Pancreas (tissue), 10 donors: ENCODE measurements around the gene NDUFS7. TPM values are rescaled to one million over a fixed set of nuclear protein-coding genes. Genes with fewer than 3 reads are reported as not detected.
A peak's percentile ranks its signal among the peaks of the same experiment; 100 is the strongest.

Source experiments
- ATAC-seq, 4 donors: fragments of 200-7000 bp; cut with Tn5 transposase; one replicate each; pipeline versions ENCODE4 v1.8.0 to v1.9.1; 2020; ENCODE audit warnings: mild to moderate bottlenecking in 4 of 4, moderate library complexity in 4 of 4
- DNase-seq, 6 donors: peaks; one replicate each; pipeline ENCODE4 v3.0.0-alpha.2; 2020
- FAIRE-seq: peaks from 2 replicates; lab custom pipeline; 2012; peaks lifted over from hg19 to GRCh38; lab: Jason Lieb, UNC
- H3K27ac ChIP-seq, 4 donors: fragments of 200-600 bp; sonication (generic); 1 replicate in 3 of 4; 2 replicates in 1 of 4; pipeline versions ENCODE4 v1.5.0 to v1.8.0; 2020
- H3K27me3 ChIP-seq, 4 donors: fragments of 200-600 bp; one replicate each; pipeline ENCODE4 v1.8.0; 2021
- H3K36me3 ChIP-seq, 3 donors: fragments of 200-600 bp; sonication (generic) in 1 of 3; one replicate each; pipeline versions ENCODE4 v1.5.0 to v1.8.0; 2020 to 2021
- H3K4me1 ChIP-seq, 3 donors: fragments of 200-600 bp; one replicate each; pipeline ENCODE4 v1.8.0; 2021
- H3K4me3 ChIP-seq, 4 donors: fragments of 200-600 bp; sonication (generic) in 2 of 4; one replicate each; pipeline versions ENCODE4 v1.5.0 to v1.8.0; 2020 to 2021
- H3K9me3 ChIP-seq, 4 donors: fragments of 200-600 bp; one replicate each; pipeline ENCODE4 v1.8.0; 2021
- CTCF ChIP-seq, 4 donors: fragments of 200-600 bp; sonication (generic) in 3 of 4; IDR thresholded peaks; one replicate each; pipeline versions ENCODE4 v1.5.0 to v1.8.0; 2021; ENCODE audit warnings: antibody characterized with exemption in 4 of 4
- WGBS, 2 donors: extraction: QIAGEN DNeasy Blood & Tissue Kit; methylation state at CpG; one replicate each; pipeline ENCODE4 v1.1.7; 2013; 5-methylcytosine and 5-hydroxymethylcytosine counted together
- intact Hi-C, 3 donors: fragments of 100-400 bp; cut with DNase I; formaldehyde crosslinking; loops; one replicate each; pipeline versions ENCODE4 v1.11.1 to v1.14.2; 2022
- polyA plus RNA-seq, 2 donors: library from polyadenylated mRNA; stranded (reverse); fragments of 200-250 nt; gene quantifications; one replicate each; pipeline ENCODE4 v1.2.3, GENCODE V29; 2013
- total RNA-seq, 6 donors: library from RNA; stranded (reverse); fragmentation: NEBNext Ultra II Directional in 4 of 6; extraction: Animal tissue kit (Norgen Biotek cat#: 25700) in 4 of 6; gene quantifications; one replicate each; pipeline versions ENCODE4 v1.2.1 to v1.2.4, GENCODE V29; 2021 to 2023
- donor health status: healthy with polysubstance abuse.
- donor health status: DM: no; HTN: no; CAD: no; lungs with moderate emphysema.
- donor health status: DM: no; HTN: no; CAD: no.
- donor health status: control.
- donor health status: control.
- donor health status: Bipolar disorder and iron deficiency.
- donor health status: DM: yes; HTN: yes; CAD: no.
- donor health status: DM: no; HTN: no; CAD: no.
- donor health status: DM: no; HTN: no; CAD: no.
- donor health status: DM: yes; HTN: yes; CAD: no.

NDUFS7 gene
- total and polyA plus RNA-seq, 8 donors: 32.1 to 70.8 (median 46.5) TPM

DNA sequence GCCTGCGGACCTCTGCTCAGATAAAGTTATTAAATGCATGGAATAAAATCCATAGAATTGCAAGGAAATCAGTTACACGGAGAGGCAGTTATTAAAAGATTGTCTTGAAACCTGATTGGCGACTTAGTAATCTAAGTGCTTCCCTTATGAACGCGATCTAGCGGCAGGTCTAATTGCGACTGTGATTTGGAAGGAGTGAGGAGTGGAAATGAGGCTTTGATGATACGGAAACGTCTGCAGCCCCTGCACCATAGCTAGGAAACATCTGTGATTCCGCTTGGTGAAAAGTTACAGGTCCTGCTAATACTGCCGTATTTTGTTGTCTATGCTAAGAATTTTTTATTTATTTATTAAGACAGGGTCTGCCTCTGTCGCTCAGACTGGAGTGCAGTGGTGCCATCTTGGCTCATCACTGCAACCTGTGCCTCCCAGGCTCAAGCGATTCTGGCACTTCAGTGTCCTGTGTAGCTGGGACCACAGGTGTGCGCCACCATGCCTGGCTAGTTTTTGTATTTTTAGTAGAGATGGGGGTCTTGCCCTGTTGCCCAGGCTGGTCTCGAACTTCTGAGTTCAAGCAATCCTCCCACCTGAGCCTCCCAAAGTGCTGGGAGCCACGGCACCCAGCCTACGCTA lies 887 bp downstream of the NDUFS7 start:
- 27 to 29% methylated on average over 17 of the region's 17 CpGs for WGBS, 2 donors
- ATAC-seq: no peak
- peaks cover 6 to 19% (median 19%) of the 10 kb centered on the region in 3 donors for H3K4me1 ChIP-seq
- H3K27ac ChIP-seq: peak overlapping the region in 3 of 4 donors; percentile 80 to 90 (median 85)
- H3K4me3 ChIP-seq: peak overlapping the region; percentile 53 to 99 (median 92)
- no peak for TF ChIP-seq CTCF (IDR thresholded peaks at IDR 0.05)
- peaks cover 0 to 8% (median 8%) of the 10 kb centered on the region in 3 donors for H3K36me3 ChIP-seq
- DNase-seq: no peak
- H3K27me3 ChIP-seq: no peaks in the 10 kb centered on the region
- no peaks in the 10 kb centered on the region for H3K9me3 ChIP-seq
- no peak for FAIRE-seq
- intact Hi-C loops: no loop called here

- intact Hi-C loops: no loop called here
- 42 to 52% methylated on average over 3 of the region's 3 CpGs for WGBS, 2 donors
Measured at GRCh38 chr19:1385816-1386215, 2.1 kb downstream of the NDUFS7 start.

DNA sequence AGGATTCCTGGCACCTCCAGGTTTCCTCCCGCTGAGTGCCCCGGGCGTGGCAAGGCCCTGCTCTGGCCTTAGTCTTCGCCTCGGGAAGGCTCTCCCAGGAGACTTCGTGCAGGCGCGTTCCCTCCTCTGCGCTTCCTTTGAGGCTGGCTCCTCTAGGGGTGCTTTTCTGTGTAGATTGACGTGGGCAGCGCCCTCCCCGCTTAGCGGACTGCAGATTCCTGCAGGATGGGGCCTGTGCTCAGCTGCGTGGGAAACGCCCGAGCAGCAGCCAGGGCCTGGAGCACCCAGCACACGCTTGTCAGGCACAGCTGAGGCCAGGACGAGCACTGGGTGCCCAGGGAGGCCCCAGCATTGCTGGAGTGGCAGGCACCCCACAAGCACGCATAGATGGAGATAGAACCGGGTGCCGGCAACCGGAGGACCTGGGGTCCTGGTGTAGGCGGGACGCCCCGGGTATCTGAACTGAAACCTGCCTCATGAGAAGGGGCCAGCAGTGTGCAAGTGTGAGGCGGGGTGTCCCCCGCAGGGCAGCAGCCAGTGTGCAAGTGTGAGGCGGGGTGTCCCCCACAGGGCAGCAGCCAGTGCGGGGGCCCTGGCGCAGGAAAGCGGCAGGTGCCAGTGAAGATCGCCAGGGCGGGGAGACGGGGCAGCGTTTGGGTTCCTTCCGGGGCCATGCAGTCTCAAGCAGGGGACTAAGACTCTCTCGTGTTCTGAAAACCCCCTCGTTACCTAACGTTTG lies 3.4 kb downstream of the NDUFS7 start:
- intact Hi-C loops: no loop called here
- ATAC-seq: no peak

More at GRCh38 chr19:1385816-1386215, 2.1 kb downstream of the NDUFS7 start:
- H3K4me3 ChIP-seq: no peak overlapping the region
- DNase-seq: peak in 1 of 6 donors; percentile 45
- no peak for ATAC-seq
- peaks cover 0 to 13% (median 10%) of the 10 kb centered on the region in 3 donors for H3K36me3 ChIP-seq
- peaks cover 6 to 19% (median 19%) of the 10 kb centered on the region in 3 donors for H3K4me1 ChIP-seq
- no peaks in the 10 kb centered on the region for H3K27me3 ChIP-seq
- FAIRE-seq: no peak
- no peaks in the 10 kb centered on the region for H3K9me3 ChIP-seq
- no peak for TF ChIP-seq CTCF (IDR thresholded peaks at IDR 0.05)
- H3K27ac ChIP-seq: no peak overlapping the region

GRCh38 chr19:1387684-1388636 lies 4.3 kb downstream of the NDUFS7 start:
- no peak for FAIRE-seq
- no peak overlapping the region for H3K27ac ChIP-seq
- no peak for ATAC-seq
- H3K4me3 ChIP-seq: no peak overlapping the region
- peaks cover 6 to 19% (median 19%) of the 10 kb centered on the region in 3 donors for H3K4me1 ChIP-seq
- 77 to 85% methylated on average over 40 to 45 of the region's 45 CpGs for WGBS, 2 donors
- intact Hi-C loops: no loop called here
- no peak for TF ChIP-seq CTCF (IDR thresholded peaks at IDR 0.05)
- no peaks in the 10 kb centered on the region for H3K9me3 ChIP-seq
- no peaks in the 10 kb centered on the region for H3K27me3 ChIP-seq
- peaks cover 0 to 24% (median 10%) of the 10 kb centered on the region in 3 donors for H3K36me3 ChIP-seq
- peak in 1 of 6 donors; percentile 71 for DNase-seq

More for the DNA sequence above, 3.4 kb downstream of the NDUFS7 start:
- FAIRE-seq: no peak
- Histone ChIP-seq H3K36me3 (peaks cover 0 to 17% (median 10%) of the 10 kb centered on the region in 3 donors), H3K4me1 (peaks cover 6 to 19% (median 19%) of the 10 kb centered on the region in 3 donors), H3K27me3 (no peaks in the 10 kb centered on the region), H3K9me3 (no peaks in the 10 kb centered on the region), H3K4me3 (no peak overlapping the region), H3K27ac (no peak overlapping the region)
- peak in 1 of 6 donors; percentile 61 for DNase-seq
- TF ChIP-seq CTCF (IDR thresholded peaks at IDR 0.05): no peak
- WGBS, 2 donors: 88 to 92% methylated on average over 39 of the region's 39 CpGs
